HUES48 (cell line): ENCODE data around the gene KRT23.

Experiments
- H3K27ac ChIP-seq: one replicate; pipeline ENCODE4 v1.7.0; 2013; ENCODE audit warnings: low read depth, low read length, inconsistent platforms
- H3K27me3 ChIP-seq: 2 replicates; pipeline ENCODE4 v1.6.1; 2013; ENCODE audit warnings: mild to moderate bottlenecking, low read length; ENCODE audit not compliant: control insufficient read depth, insufficient read depth
- H3K36me3 ChIP-seq: 2 replicates; pipeline ENCODE4 v1.6.1; 2013; ENCODE audit warnings: low read length; ENCODE audit not compliant: control insufficient read depth, insufficient read depth
- H3K4me1 ChIP-seq: 2 replicates; pipeline ENCODE4 v1.6.1; 2013; ENCODE audit warnings: mild to moderate bottlenecking, low read length; ENCODE audit not compliant: control insufficient read depth, insufficient read depth
- H3K4me3 ChIP-seq: 2 replicates; pipeline ENCODE4 v1.5.1; 2013; ENCODE audit warnings: mild to moderate bottlenecking, low read depth, low read length
- H3K9ac ChIP-seq: 2 replicates; pipeline ENCODE4 v1.6.1; 2013; ENCODE audit warnings: mild to moderate bottlenecking, low read depth, low read length, moderate library complexity
- H3K9me3 ChIP-seq: 2 replicates; pipeline ENCODE4 v1.6.1; 2013; ENCODE audit warnings: low read length; ENCODE audit not compliant: control insufficient read depth, insufficient read depth

KRT23 gene

GRCh38 chr17:40950176-40950575 lies 12.7 kb upstream of the KRT23 start:
- Histone ChIP-seq H3K27ac (no peak overlapping the region), H3K9ac (no peak overlapping the region), H3K4me1 (no peaks in the 10 kb centered on the region), H3K9me3 (no peaks in the 10 kb centered on the region), H3K27me3 (no peaks in the 10 kb centered on the region), H3K36me3 (no peaks in the 10 kb centered on the region), H3K4me3 (no peak overlapping the region)

GRCh38 chr17:40949418-40949817 lies 12.0 kb upstream of the KRT23 start:
- Histone ChIP-seq H3K27me3 (no peaks in the 10 kb centered on the region), H3K36me3 (no peaks in the 10 kb centered on the region), H3K9me3 (no peaks in the 10 kb centered on the region), H3K9ac (no peak overlapping the region), H3K4me1 (no peaks in the 10 kb centered on the region), H3K27ac (no peak overlapping the region), H3K4me3 (no peak overlapping the region)

- Histone ChIP-seq H3K36me3 (no peaks in the 10 kb centered on the region), H3K27ac (no peak overlapping the region), H3K27me3 (no peaks in the 10 kb centered on the region), H3K9me3 (no peaks in the 10 kb centered on the region), H3K4me3 (no peak overlapping the region), H3K9ac (no peak overlapping the region), H3K4me1 (no peaks in the 10 kb centered on the region)
Observed at GRCh38 chr17:40947929-40948328, 10.5 kb upstream of the KRT23 start.

- Histone ChIP-seq H3K36me3 (no peaks in the 10 kb centered on the region), H3K4me1 (no peaks in the 10 kb centered on the region), H3K9ac (no peak overlapping the region), H3K27me3 (no peaks in the 10 kb centered on the region), H3K27ac (no peak overlapping the region), H3K4me3 (no peak overlapping the region), H3K9me3 (no peaks in the 10 kb centered on the region)
Observed at GRCh38 chr17:40945414-40945813, 8.0 kb upstream of the KRT23 start.

GRCh38 chr17:40944531-40944930 lies 7.1 kb upstream of the KRT23 start:
- no peak overlapping the region for H3K4me3 ChIP-seq
- no peaks in the 10 kb centered on the region for H3K4me1 ChIP-seq
- no peak overlapping the region for H3K27ac ChIP-seq

GRCh38 chr17:40942553-40942952 lies 5.1 kb upstream of the KRT23 start:
- H3K4me3 ChIP-seq: no peak overlapping the region
- no peak overlapping the region for H3K9ac ChIP-seq
- no peak overlapping the region for H3K27ac ChIP-seq
- no peaks in the 10 kb centered on the region for H3K4me1 ChIP-seq
- no peaks in the 10 kb centered on the region for H3K27me3 ChIP-seq
- no peaks in the 10 kb centered on the region for H3K36me3 ChIP-seq
- H3K9me3 ChIP-seq: no peaks in the 10 kb centered on the region

More at GRCh38 chr17:40944531-40944930, 7.1 kb upstream of the KRT23 start:
- no peaks in the 10 kb centered on the region for H3K27me3 ChIP-seq
- H3K9me3 ChIP-seq: no peaks in the 10 kb centered on the region
- H3K9ac ChIP-seq: no peak overlapping the region
- H3K36me3 ChIP-seq: no peaks in the 10 kb centered on the region

- Histone ChIP-seq H3K36me3 (no peaks in the 10 kb centered on the region), H3K4me3 (no peak overlapping the region), H3K4me1 (peaks cover 8% of the 10 kb centered on the region; the same call in 1 of the 2 replicates), H3K9ac (no peak overlapping the region), H3K27ac (no peak overlapping the region), H3K9me3 (no peaks in the 10 kb centered on the region), H3K27me3 (no peaks in the 10 kb centered on the region)
Observed at GRCh38 chr17:40940266-40940665, 2.8 kb upstream of the KRT23 start.

GRCh38 chr17:40938981-40939380 lies 1.5 kb upstream of the KRT23 start:
- H3K4me3 ChIP-seq: no peak overlapping the region
- H3K36me3 ChIP-seq: no peaks in the 10 kb centered on the region
- H3K9ac ChIP-seq: no peak overlapping the region
- peaks cover 8% of the 10 kb centered on the region; the same call in 1 of the 2 replicates for H3K4me1 ChIP-seq
- no peaks in the 10 kb centered on the region for H3K9me3 ChIP-seq
- no peaks in the 10 kb centered on the region for H3K27me3 ChIP-seq
- H3K27ac ChIP-seq: no peak overlapping the region

GRCh38 chr17:40936976-40937375 lies 470 bp downstream of the KRT23 start:
- H3K4me1 ChIP-seq: peaks cover 8% of the 10 kb centered on the region; the same call in 1 of the 2 replicates
- no peak overlapping the region for H3K9ac ChIP-seq
- no peak overlapping the region for H3K4me3 ChIP-seq
- H3K9me3 ChIP-seq: no peaks in the 10 kb centered on the region
- no peaks in the 10 kb centered on the region for H3K27me3 ChIP-seq
- H3K36me3 ChIP-seq: no peaks in the 10 kb centered on the region
- no peak overlapping the region for H3K27ac ChIP-seq

- Histone ChIP-seq H3K4me1 (peaks cover 8% of the 10 kb centered on the region; the same call in 1 of the 2 replicates), H3K27ac (no peak overlapping the region)
Observed at GRCh38 chr17:40936437-40936971, 942 bp downstream of the KRT23 start.

GRCh38 chr17:40935624-40936023 lies 1.8 kb downstream of the KRT23 start:
- no peaks in the 10 kb centered on the region for H3K36me3 ChIP-seq
- no peak overlapping the region for H3K4me3 ChIP-seq
- H3K9ac ChIP-seq: no peak overlapping the region
- no peak overlapping the region for H3K27ac ChIP-seq
- H3K4me1 ChIP-seq: peaks cover 8% of the 10 kb centered on the region; the same call in 1 of the 2 replicates
- H3K9me3 ChIP-seq: no peaks in the 10 kb centered on the region
- no peaks in the 10 kb centered on the region for H3K27me3 ChIP-seq

More at GRCh38 chr17:40936437-40936971, 942 bp downstream of the KRT23 start:
- H3K27me3 ChIP-seq: no peaks in the 10 kb centered on the region
- H3K9me3 ChIP-seq: no peaks in the 10 kb centered on the region
- H3K9ac ChIP-seq: no peak overlapping the region
- no peaks in the 10 kb centered on the region for H3K36me3 ChIP-seq
- H3K4me3 ChIP-seq: no peak overlapping the region
